ENCODE results near the gene RAB44.

The RAB44 gene

GRCh38 chr6:36730424-36731380 is 33.1 kb downstream of the RAB44 start:
- DNase-seq (ENCODE audit: low read depth), result peak; percentile 40

GRCh38 chr6:36731622-36732310 is 34.1 kb downstream of the RAB44 start:
- no peak for DNase-seq (ENCODE audit: low read depth)

- no peak for DNase-seq (ENCODE audit: low read depth)
Measured at GRCh38 chr6:36733300-36733699, 35.7 kb downstream of the RAB44 start.

GRCh38 chr6:36734486-36735060 is 36.9 kb downstream of the RAB44 start:
- no peak for DNase-seq (ENCODE audit: low read depth)

- peak; percentile 76 for DNase-seq (ENCODE audit: low read depth)
Measured at GRCh38 chr6:36735110-36736071, 37.8 kb downstream of the RAB44 start.

- no peak for DNase-seq (ENCODE audit: low read depth)
Measured at GRCh38 chr6:36737043-36737785, 39.6 kb downstream of the RAB44 start.

- no peak for DNase-seq (ENCODE audit: low read depth)
Measured at GRCh38 chr6:36738108-36738507, 40.5 kb downstream of the RAB44 start.

GRCh38 chr6:36739947-36740817 is 42.6 kb downstream of the RAB44 start:
- DNase-seq (ENCODE audit: low read depth), result peak; percentile 77

GRCh38 chr6:36740818-36741179 is 43.2 kb downstream of the RAB44 start:
- no peak for DNase-seq (ENCODE audit: low read depth)

GRCh38 chr6:36742146-36742545 is 44.5 kb downstream of the RAB44 start:
- DNase-seq (ENCODE audit: low read depth), result no peak

- no peak for DNase-seq (ENCODE audit: low read depth)
Measured at GRCh38 chr6:36743032-36743431, 45.4 kb downstream of the RAB44 start.

GRCh38 chr6:36743538-36744303 is 46.1 kb downstream of the RAB44 start:
- no peak for DNase-seq (ENCODE audit: low read depth)

- DNase-seq (ENCODE audit: low read depth), result no peak
Measured at GRCh38 chr6:36744304-36744673, 46.7 kb downstream of the RAB44 start.

- DNase-seq (ENCODE audit: low read depth), result no peak
Measured at GRCh38 chr6:36745283-36745682, 47.7 kb downstream of the RAB44 start.

- no peak for DNase-seq (ENCODE audit: low read depth)
Measured at GRCh38 chr6:36745836-36746235, 48.2 kb downstream of the RAB44 start.

- no peak for DNase-seq (ENCODE audit: low read depth)
Measured at GRCh38 chr6:36746251-36746650, 48.6 kb downstream of the RAB44 start.

- no peak for DNase-seq (ENCODE audit: low read depth)
Measured at GRCh38 chr6:36749829-36750489, 52.3 kb downstream of the RAB44 start.

GRCh38 chr6:36751091-36751490 is 53.5 kb downstream of the RAB44 start:
- peak; percentile 63 for DNase-seq (ENCODE audit: low read depth)

- DNase-seq (ENCODE audit: low read depth), result no peak
Measured at GRCh38 chr6:36751833-36752186, 54.2 kb downstream of the RAB44 start.

All from ELR (cell line).